Activated T-helper 1 cell treated with anti-CD3 and anti-CD28 coated beads, Interleukin-12 subunit alpha, Interleukin-12 subunit beta, Interleukin-2, Interleukin-4 antibody, amounts not matched to agents 30 ng/mL and 10 ng/mL and 1 ng/mL, durations not matched to agents 14 hours and 24 hours and 36 hours (primary cell): ENCODE data around the gene PRODH. TPM values are rescaled to one million over a fixed set of nuclear protein-coding genes. Genes with fewer than 3 reads are reported as not detected.
"Not testable (repeated sequence)": the region's sequence is repeated elsewhere in the genome, so short reads cannot be mapped to it uniquely, and the experiment has no call there.

Experiments
- DNase-seq: peaks from one replicate; pipeline ENCODE4 v3.0.0; 2021; ENCODE audit warnings: low spot score
- H3K27ac Mint-ChIP-seq: one replicate; pipeline ENCODE4 v1.8.0; 2021; ENCODE audit warnings: mild to moderate bottlenecking, mixed read lengths
- H3K27me3 Mint-ChIP-seq: one replicate; pipeline ENCODE4 v1.8.0; 2022; ENCODE audit warnings: mild to moderate bottlenecking, moderate library complexity, mixed read lengths; ENCODE audit not compliant: insufficient read depth
- H3K36me3 Mint-ChIP-seq: one replicate; pipeline ENCODE4 v1.8.0; 2021; ENCODE audit warnings: low read depth, mixed read lengths
- H3K4me1 Mint-ChIP-seq: one replicate; pipeline ENCODE4 v1.8.0; 2021; ENCODE audit warnings: low read depth, mixed read lengths
- H3K4me3 Mint-ChIP-seq: one replicate; pipeline ENCODE4 v1.8.0; 2021; ENCODE audit warnings: mild to moderate bottlenecking, moderate library complexity, mixed read lengths
- H3K9me3 Mint-ChIP-seq: one replicate; pipeline ENCODE4 v1.8.0; 2021; ENCODE audit warnings: mixed read lengths
- intact Hi-C: fragments of 100-400 bp; cut with micrococcal nuclease; formaldehyde crosslinking; loops from one replicate; pipeline ENCODE4 v1.15.1; 2024
- total RNA-seq: library from RNA; stranded (reverse); gene quantifications from 2 replicates; pipeline ENCODE4 v1.2.3, GENCODE V29; 2022

PRODH gene
- total RNA-seq, 1 donor from 2014 or later, result 1.0 TPM

DNA sequence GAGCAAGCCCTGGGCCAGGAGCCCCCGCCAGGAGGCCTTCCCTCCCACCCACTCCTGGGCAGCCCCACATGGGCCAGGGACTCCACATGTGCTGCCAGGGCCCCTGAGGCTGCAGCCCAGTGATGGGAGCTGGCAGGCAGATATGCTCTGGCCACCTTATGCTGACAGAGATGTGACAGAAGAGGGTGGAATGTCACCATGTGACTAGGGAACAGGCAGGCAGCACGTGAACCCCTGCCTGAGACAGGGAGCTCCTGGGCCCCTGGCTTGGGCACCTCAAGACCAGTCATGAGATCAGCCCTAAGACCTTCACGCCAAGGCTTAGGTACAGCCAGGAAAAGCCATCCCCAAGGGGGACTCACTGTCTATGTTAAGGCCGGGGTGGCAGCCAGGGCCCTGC, 9.1 kb downstream of the PRODH start:
- no peak for DNase-seq
- Mint-ChIP-seq H3K4me3 (no peak overlapping the region), H3K27me3 (no peaks in the 10 kb centered on the region), H3K27ac (no peak overlapping the region), H3K4me1 (no peaks in the 10 kb centered on the region), H3K9me3 (no peaks in the 10 kb centered on the region), H3K36me3 (no peaks in the 10 kb centered on the region)
- intact Hi-C loops, result no loop called here

DNA sequence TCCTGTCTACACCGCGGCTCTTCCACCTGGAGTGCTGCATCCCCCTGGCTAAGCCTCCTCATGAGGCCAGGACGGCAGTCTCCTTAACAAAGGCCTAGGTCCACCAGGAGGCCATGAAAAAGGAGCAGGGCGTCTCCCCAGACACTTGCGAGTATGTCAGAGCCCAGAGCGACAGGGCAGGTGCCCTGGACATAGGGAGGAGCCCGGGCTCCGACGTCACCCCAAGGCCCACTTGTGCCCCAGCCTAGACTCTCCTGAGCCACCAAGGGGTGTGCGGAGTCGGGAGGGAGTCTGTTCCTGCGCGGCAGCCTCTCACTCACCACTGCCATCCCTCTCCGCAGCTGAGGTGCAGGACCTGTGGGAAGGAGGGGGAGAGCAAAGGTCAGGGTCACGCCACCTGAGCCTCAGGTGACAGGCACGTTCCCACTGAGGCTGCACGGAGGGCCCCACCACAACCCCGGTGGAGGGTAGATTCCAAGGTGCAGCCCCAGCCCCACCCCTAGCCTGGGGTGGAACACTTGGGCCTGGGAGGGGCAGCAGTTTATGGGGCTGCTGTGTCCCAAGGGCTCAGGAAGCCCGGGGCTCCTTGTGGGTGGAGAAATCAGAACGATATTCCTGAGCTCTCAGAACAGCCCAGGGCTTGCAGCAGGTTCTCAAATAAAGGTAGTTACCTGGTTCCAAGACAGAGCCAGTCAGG, 10.6 kb downstream of the PRODH start:
- Mint-ChIP-seq H3K27me3 (no peaks in the 10 kb centered on the region), H3K36me3 (no peaks in the 10 kb centered on the region), H3K9me3 (no peaks in the 10 kb centered on the region), H3K27ac (no peak overlapping the region), H3K4me1 (no peaks in the 10 kb centered on the region), H3K4me3 (no peak overlapping the region)
- DNase-seq, result no peak
- intact Hi-C loops, result no loop called here

DNA sequence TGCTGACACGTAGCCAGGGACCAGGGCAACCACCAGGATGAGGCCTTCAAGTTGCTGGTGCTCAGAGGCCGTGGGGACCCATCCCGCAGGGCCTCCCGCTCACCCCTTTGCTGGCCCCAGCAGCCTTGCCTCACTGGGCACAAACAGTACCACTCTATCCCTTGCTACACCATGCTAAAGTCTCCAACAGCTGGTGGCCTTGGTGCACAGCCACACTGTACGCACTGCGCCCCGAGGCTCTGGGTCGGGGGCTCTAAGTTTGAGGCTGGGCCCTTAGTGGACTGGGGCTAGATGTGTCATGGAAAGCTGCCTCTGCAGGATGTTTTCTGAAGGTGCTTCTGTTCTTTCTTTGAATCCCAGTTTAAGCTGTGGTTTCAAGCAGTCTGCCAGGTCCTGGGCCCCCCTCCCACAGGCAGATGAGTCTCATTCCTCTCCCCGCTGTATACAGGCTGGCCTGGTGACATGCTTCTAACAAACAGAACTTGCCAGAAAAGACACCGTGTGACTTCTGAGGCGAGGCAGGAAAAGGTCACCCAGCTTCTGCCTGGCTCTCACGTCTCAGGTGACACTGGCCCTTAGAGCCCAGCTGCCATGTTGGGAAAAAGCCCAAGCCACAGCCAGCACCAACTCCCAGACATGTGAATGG, 15.7 kb downstream of the PRODH start:
- intact Hi-C loops, DNase-seq, H3K4me3 Mint-ChIP-seq, H3K9me3 Mint-ChIP-seq, H3K4me1 Mint-ChIP-seq, H3K27ac Mint-ChIP-seq, H3K36me3 Mint-ChIP-seq, H3K27me3 Mint-ChIP-seq: not testable (repeated sequence)

DNA sequence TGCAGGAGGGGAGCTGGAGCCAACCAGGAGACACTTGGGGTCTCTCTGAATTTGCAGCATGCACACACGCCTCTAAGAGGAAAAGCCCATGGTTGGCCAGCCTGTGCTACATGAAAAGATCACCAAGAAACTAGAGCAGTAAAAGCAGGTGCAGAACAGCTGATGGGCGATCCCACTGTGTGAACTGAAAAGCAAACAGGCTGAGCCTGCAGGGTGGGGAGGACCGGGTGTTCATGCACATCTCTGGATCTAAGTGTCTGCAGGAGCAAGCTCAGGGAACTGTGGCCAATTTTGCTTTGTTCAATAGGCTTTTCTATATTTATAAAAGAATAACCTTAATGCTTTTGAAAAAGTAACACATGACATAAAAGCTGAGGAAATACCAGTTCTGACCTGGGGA, 18.3 kb downstream of the PRODH start:
- intact Hi-C loops, H3K4me3 Mint-ChIP-seq, H3K9me3 Mint-ChIP-seq, H3K36me3 Mint-ChIP-seq, H3K27me3 Mint-ChIP-seq, DNase-seq, H3K27ac Mint-ChIP-seq, H3K4me1 Mint-ChIP-seq: not testable (repeated sequence)

DNA sequence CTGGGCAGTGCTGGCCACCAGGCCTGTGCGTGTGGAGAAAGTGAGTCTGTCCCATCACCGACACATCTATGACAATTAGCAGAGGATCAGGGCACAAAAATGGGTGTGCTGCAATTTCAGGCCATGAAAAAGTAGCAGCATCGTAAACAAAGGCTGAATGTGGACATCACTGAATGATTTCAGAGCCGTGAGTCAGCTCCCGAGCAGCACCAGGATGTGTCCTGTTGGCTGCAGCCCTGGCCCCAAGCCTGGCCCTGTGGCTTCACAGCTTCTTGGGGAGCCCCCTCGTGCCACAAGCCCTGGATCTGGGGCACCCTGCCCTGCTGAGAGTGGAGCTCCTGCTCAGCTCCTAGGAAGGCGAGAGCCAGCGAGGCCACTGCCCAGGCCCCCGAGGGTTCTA, 20.5 kb downstream of the PRODH start:
- H3K27me3 Mint-ChIP-seq, result not testable (repeated sequence)

DNA sequence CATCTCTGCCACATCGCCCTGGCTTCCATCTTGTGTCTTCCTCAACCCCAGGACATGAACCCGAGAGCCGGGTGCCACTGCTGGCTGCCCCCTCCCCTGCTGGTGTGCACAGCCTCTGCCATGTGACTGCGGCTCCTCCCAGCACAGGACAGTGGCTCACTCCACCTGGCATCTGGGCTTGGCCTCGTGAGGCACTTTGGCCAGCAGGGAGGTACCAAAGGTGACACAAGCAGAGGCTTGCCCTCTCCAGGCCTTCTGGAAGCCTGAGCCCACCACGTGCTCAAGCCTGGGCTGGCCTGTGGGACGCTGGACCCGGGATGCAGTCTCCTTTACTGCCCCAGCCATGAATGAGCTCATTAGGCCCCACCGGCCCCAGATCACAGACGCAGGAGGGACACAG, 21.5 kb downstream of the PRODH start:
- DNase-seq, H3K9me3 Mint-ChIP-seq, H3K4me1 Mint-ChIP-seq, H3K4me3 Mint-ChIP-seq, H3K27me3 Mint-ChIP-seq, intact Hi-C loops, H3K27ac Mint-ChIP-seq, H3K36me3 Mint-ChIP-seq: not testable (repeated sequence)

More for the DNA sequence above, 20.5 kb downstream of the PRODH start:
- intact Hi-C loops, H3K36me3 Mint-ChIP-seq, H3K27ac Mint-ChIP-seq, H3K4me1 Mint-ChIP-seq, DNase-seq, H3K9me3 Mint-ChIP-seq, H3K4me3 Mint-ChIP-seq: not testable (repeated sequence)

DNA sequence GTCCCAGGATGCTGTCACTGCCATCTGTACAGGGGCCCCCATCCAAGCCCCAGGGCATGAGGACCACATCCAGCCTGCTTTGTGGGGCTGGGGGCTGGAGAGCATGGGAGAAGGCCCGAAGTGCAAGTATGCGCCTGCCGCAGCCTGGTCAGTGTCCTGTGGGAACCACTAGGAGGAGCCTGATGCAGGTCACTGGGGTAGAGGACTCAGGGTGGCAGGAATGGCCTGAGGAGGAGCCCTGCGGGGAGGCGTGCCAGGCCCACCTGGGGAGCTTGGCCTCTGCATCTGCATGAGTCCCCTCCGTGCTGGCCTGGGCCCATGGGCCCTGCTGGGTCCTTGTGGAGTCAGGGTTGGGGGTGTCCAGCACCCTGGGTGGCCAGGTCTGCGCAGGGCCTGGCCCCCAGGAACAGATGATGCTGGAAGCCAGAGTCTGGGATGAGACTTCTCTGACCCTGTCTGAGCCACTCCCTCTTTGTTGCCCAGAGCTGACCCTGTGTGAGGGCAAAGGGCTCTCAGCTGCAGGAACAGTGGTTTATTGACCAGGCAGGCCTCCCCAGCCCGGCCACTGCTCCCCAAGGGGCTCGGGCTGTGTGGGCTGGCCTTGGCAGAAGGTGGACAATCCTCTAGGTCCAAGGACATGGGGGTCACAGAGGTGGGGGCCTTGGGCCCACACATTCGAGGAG, 23.7 kb downstream of the PRODH start:
- intact Hi-C loops, H3K4me3 Mint-ChIP-seq, H3K27me3 Mint-ChIP-seq, DNase-seq, H3K4me1 Mint-ChIP-seq, H3K27ac Mint-ChIP-seq, H3K36me3 Mint-ChIP-seq, H3K9me3 Mint-ChIP-seq: not testable (repeated sequence)

DNA sequence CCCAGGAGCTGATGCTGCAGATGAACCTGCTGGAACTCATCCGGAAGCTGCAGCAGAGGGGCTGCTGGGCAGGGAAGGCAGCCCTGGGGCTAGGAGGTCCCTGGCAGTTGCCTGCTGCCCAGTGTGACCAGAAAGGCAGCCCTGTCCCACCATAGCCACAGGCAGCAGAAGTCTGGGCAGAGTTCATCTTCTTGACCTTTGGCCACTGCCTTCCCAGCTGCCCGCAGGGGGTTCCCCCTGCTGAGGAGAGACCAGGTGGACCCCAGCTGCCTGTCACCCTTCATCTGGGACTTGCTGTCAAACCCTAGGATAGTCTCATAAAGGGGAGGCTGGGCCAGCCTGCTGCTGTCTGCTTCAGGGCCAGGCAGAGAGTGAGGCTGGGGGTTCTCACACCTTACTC, 24.6 kb downstream of the PRODH start:
- H3K9me3 Mint-ChIP-seq, H3K4me1 Mint-ChIP-seq, H3K36me3 Mint-ChIP-seq, H3K27me3 Mint-ChIP-seq, intact Hi-C loops, DNase-seq, H3K27ac Mint-ChIP-seq, H3K4me3 Mint-ChIP-seq: not testable (repeated sequence)

DNA sequence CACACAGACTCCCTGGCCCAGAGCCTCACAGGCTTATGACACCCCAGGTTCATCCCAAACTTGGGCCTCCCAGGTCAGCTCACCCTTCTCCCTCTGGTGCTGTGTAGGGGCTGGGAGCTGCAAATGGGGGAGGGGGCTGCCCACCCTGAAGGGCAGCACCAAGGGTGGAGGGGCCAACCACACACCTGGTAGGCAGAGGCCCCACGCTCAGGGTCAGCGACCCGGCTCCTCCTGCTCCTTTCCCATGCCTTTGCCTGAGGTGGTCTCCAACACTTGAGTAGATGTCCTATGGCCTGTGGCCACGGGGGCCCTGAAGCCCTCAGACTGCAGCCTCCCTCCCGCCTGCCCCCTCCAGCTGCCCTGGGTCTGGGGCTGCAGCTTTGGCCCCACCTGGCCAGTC, 26.5 kb downstream of the PRODH start:
- intact Hi-C loops, result no loop called here
- no peak overlapping the region for H3K4me3 Mint-ChIP-seq
- H3K36me3 Mint-ChIP-seq, result no peaks in the 10 kb centered on the region
- no peaks in the 10 kb centered on the region for H3K4me1 Mint-ChIP-seq
- H3K27me3 Mint-ChIP-seq, result no peaks in the 10 kb centered on the region
- no peak overlapping the region for H3K27ac Mint-ChIP-seq
- DNase-seq, result no peak
- no peaks in the 10 kb centered on the region for H3K9me3 Mint-ChIP-seq

DNA sequence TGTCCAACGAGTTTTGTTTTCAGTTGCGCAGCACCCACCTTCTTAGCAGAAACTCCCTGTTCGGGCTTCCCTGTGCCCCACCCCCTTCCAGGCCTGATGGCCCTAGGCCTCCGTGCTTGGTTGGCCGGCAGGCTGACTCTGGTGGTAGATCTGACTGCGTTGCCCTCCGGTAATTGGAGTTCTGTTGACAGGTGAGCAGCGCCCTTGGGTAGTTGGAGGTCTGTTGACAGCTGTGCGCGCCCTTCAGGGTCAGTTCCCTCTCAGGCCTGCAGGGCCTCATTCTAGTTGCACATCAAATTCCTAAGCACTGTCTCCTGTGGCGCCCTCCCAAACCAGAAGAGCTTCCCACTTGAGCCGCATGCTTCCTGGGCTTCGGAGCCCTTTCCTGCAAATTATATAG, 29.2 kb downstream of the PRODH start:
- Mint-ChIP-seq H3K4me1 (no peaks in the 10 kb centered on the region), H3K4me3 (no peak overlapping the region), H3K27ac (no peak overlapping the region), H3K27me3 (no peaks in the 10 kb centered on the region), H3K36me3 (no peaks in the 10 kb centered on the region), H3K9me3 (no peaks in the 10 kb centered on the region)
- intact Hi-C loops, result no loop called here
- DNase-seq, result no peak

DNA sequence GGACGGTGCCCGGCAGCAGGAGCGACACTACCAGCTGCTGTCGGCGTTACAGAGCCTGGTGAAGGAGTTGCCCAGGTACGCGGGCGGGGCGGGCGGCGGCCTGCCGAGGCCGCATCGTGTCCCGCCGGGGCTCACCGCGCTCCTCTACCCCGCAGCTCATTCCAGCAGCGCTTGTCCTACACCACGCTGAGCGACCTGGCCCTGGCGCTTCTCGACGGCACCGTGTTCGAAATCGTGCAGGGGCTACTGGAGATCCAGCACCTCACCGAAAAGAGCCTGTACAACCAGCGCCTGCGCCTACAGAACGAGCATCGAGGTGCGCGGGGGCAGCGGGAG, 29.7 kb downstream of the PRODH start:
- DNase-seq, H3K27ac Mint-ChIP-seq, H3K27me3 Mint-ChIP-seq, intact Hi-C loops, H3K9me3 Mint-ChIP-seq, H3K36me3 Mint-ChIP-seq, H3K4me1 Mint-ChIP-seq, H3K4me3 Mint-ChIP-seq: not testable (repeated sequence)

DNA sequence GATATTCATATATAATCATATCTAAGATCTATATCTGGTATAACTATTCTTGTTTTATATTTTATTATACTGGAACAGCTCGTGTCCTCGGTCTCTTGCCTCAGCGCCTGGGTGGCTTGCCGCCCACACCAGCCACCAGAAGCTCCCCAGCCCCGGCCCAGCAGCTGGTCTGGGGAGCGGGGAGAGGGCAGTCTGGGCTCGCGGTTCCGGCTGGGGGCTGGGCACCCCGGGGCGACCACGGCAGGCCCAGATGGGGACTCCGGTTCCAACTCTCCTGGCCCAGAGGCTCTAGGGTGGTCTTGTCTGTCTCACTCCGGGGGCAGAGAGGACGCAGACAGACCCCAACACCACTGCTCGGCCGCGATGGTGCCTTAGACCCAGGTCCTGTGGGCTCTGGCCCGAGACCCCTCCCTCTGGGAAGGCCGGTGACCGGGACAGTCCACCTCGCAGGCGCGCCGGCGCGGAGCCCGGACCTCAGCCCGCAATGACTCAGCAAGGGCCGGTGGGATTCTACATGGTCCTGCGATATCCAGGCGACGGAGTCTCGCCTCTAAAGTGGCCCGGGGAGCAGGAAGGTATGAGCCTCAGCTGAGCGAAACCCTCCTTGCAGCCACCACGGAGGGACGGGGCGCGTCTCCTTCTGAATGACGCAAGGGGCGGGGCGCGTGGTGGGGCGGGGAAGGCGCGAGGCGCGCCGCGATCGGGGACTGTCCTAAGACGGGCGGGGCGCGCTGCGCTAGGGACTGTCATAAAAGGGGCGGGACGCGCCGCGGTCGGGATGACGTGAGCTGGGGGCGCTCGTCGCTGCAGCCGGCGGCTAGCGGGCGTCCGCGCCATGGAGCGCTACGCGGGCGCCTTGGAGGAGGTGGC, 30.3 kb downstream of the PRODH start, which contains the start of gene DGCR6:
DGCR6 (plus strand) TSS at position 781 of the 870 bp plus-strand sequence; CDS start at position 836, 55 bp downstream.
- Mint-ChIP-seq H3K9me3 (no peaks in the 10 kb centered on the region), H3K4me1 (no peaks in the 10 kb centered on the region), H3K27ac (no peak within 1 kb of the TSS), H3K36me3 (no peaks in the 10 kb centered on the region), H3K4me3 (no peak within 1 kb of the TSS), H3K27me3 (no peaks in the 10 kb centered on the region)
- intact Hi-C loops, result no loop called here
- DNase-seq, result no peak
